ENCODE measurements around the gene COBLL1. TPM values are rescaled to one million over a fixed set of nuclear protein-coding genes. Genes with fewer than 3 reads are reported as not detected.

Gene COBLL1
- total RNA-seq, 2 experiments from 2014 or later = 0.53 TPM; not detected in 1

- no peak overlapping the region for H3K27ac ChIP-seq (ENCODE audit: low read depth in 1 of 2, low read length in 2 of 2)
- intact Hi-C loops (cut with DNase I, micrococcal nuclease) = no loop called here
- DNase-seq (no peak), ATAC-seq (ENCODE audit: poor library complexity) (no peak)
- H3K9me3 Mint-ChIP-seq = no peaks in the 10 kb centered on the region
- H3K9me3 ChIP-seq (ENCODE audit: control insufficient read depth in 1 of 2, insufficient read depth in 1 of 2, low read length in 2 of 2) = no peaks in the 10 kb centered on the region
- ChIA-PET POLR2A (no interaction called here), CTCF (no interaction called here)
- no peaks in the 10 kb centered on the region for H3K36me3 ChIP-seq (ENCODE audit: insufficient read depth, low read length)
- H3K4me1 Mint-ChIP-seq (ENCODE audit: low read depth) = no peaks in the 10 kb centered on the region
- H3K4me3 ChIP-seq (ENCODE audit: low read length) = no peak overlapping the region
- H3K36me3 Mint-ChIP-seq (ENCODE audit: low read depth) = no peaks in the 10 kb centered on the region
- no peak for TF ChIP-seq CTCF (IDR thresholded peaks at IDR 0.05)
- no peak overlapping the region for H3K27ac Mint-ChIP-seq
- H3K27me3 Mint-ChIP-seq = peaks cover 6% of the 10 kb centered on the region
- H3K27me3 ChIP-seq (ENCODE audit: control insufficient read depth in 1 of 2, insufficient read depth in 2 of 2, low read length in 2 of 2) = no peaks in the 10 kb centered on the region
- no peaks in the 10 kb centered on the region for H3K4me1 ChIP-seq (ENCODE audit: insufficient read depth, low read length)
- no peak overlapping the region for H3K4me3 Mint-ChIP-seq
Observed at GRCh38 chr2:164818149-164819136, 23.2 kb downstream of the COBLL1 start.

- no peaks in the 10 kb centered on the region for H3K9me3 Mint-ChIP-seq
- Histone ChIP-seq H3K36me3 (ENCODE audit: insufficient read depth, low read length) (no peaks in the 10 kb centered on the region), H3K4me3 (ENCODE audit: low read length) (no peak overlapping the region), H3K27ac (ENCODE audit: low read depth in 1 of 2, low read length in 2 of 2) (no peak overlapping the region), H3K9me3 (ENCODE audit: control insufficient read depth in 1 of 2, insufficient read depth in 1 of 2, low read length in 2 of 2) (no peaks in the 10 kb centered on the region), H3K4me1 (ENCODE audit: insufficient read depth, low read length) (no peaks in the 10 kb centered on the region), H3K27me3 (ENCODE audit: control insufficient read depth in 1 of 2, insufficient read depth in 2 of 2, low read length in 2 of 2) (no peaks in the 10 kb centered on the region)
- ChIA-PET POLR2A (no interaction called here), CTCF (no interaction called here)
- no peaks in the 10 kb centered on the region for H3K4me1 Mint-ChIP-seq (ENCODE audit: low read depth)
- H3K36me3 Mint-ChIP-seq (ENCODE audit: low read depth) = no peaks in the 10 kb centered on the region
- no peak for TF ChIP-seq CTCF (IDR thresholded peaks at IDR 0.05)
- H3K27ac Mint-ChIP-seq = no peak overlapping the region
- peaks cover 2% of the 10 kb centered on the region for H3K27me3 Mint-ChIP-seq
- intact Hi-C loops (cut with DNase I, micrococcal nuclease) = no loop called here
- ATAC-seq (ENCODE audit: poor library complexity) (no peak), DNase-seq (no peak)
- no peak overlapping the region for H3K4me3 Mint-ChIP-seq
Observed at GRCh38 chr2:164816900-164817299, 24.7 kb downstream of the COBLL1 start.

- CTCF ChIA-PET = no interaction called here
Observed at GRCh38 chr2:164816046-164816445, 25.6 kb downstream of the COBLL1 start.

More at GRCh38 chr2:164816046-164816445, 25.6 kb downstream of the COBLL1 start:
- Histone ChIP-seq H3K4me1 (ENCODE audit: insufficient read depth, low read length) (no peaks in the 10 kb centered on the region), H3K27ac (ENCODE audit: low read depth in 1 of 2, low read length in 2 of 2) (no peak overlapping the region), H3K9me3 (ENCODE audit: control insufficient read depth in 1 of 2, insufficient read depth in 1 of 2, low read length in 2 of 2) (no peaks in the 10 kb centered on the region), H3K36me3 (ENCODE audit: insufficient read depth, low read length) (no peaks in the 10 kb centered on the region), H3K4me3 (ENCODE audit: low read length) (no peak overlapping the region), H3K27me3 (ENCODE audit: control insufficient read depth in 1 of 2, insufficient read depth in 2 of 2, low read length in 2 of 2) (no peaks in the 10 kb centered on the region)
- H3K4me1 Mint-ChIP-seq (ENCODE audit: low read depth) = no peaks in the 10 kb centered on the region
- intact Hi-C loops (cut with DNase I, micrococcal nuclease) = no loop called here
- DNase-seq = no peak
- no peak overlapping the region for H3K4me3 Mint-ChIP-seq
- H3K9me3 Mint-ChIP-seq = no peaks in the 10 kb centered on the region
- H3K27me3 Mint-ChIP-seq = no peaks in the 10 kb centered on the region
- ATAC-seq (ENCODE audit: poor library complexity) = no peak
- H3K27ac Mint-ChIP-seq = no peak overlapping the region
- POLR2A ChIA-PET = no interaction called here
- TF ChIP-seq CTCF (IDR thresholded peaks at IDR 0.05) = no peak
- no peaks in the 10 kb centered on the region for H3K36me3 Mint-ChIP-seq (ENCODE audit: low read depth)

Data from CD4-positive, alpha-beta T cell (primary cell).